WTC11 (cell line): ENCODE data around the gene ZBTB8B. TPM values are rescaled to one million over a fixed set of nuclear protein-coding genes. Genes with fewer than 3 reads are reported as not detected.

ENCODE experiments used
- CREB1 ChIP-seq: sonication (generic); formaldehyde crosslinking; IDR thresholded peaks from 2 replicates; pipeline ENCODE4 v1.8.0; 2023; ENCODE audit warnings: mild to moderate bottlenecking, missing genetic modification reagents
- ELF4 ChIP-seq: sonication (generic); formaldehyde crosslinking; IDR thresholded peaks from 2 replicates; pipeline ENCODE4 v1.8.1; 2022; ENCODE audit warnings: low read depth, mild to moderate bottlenecking, moderate library complexity, missing genetic modification reagents
- ETV6 ChIP-seq: sonication (generic); formaldehyde crosslinking; IDR thresholded peaks from 2 replicates; pipeline ENCODE4 v1.8.1; 2022; ENCODE audit warnings: mild to moderate bottlenecking, missing genetic modification reagents
- JUN ChIP-seq: sonication (generic); formaldehyde crosslinking; IDR thresholded peaks from 2 replicates; pipeline ENCODE4 v1.8.0; 2023; ENCODE audit warnings: mild to moderate bottlenecking, missing genetic modification reagents
- MYBL2 ChIP-seq: sonication (generic); formaldehyde crosslinking; IDR thresholded peaks from 2 replicates; pipeline ENCODE4 v1.8.1; 2023; ENCODE audit warnings: mild to moderate bottlenecking, moderate library complexity, missing genetic modification reagents
- NFE2L1 ChIP-seq: sonication (generic); formaldehyde crosslinking; IDR thresholded peaks from 2 replicates; pipeline ENCODE4 v1.8.1; 2023; ENCODE audit warnings: missing genetic modification reagents
- NR1H2 ChIP-seq: sonication (generic); formaldehyde crosslinking; IDR thresholded peaks from 2 replicates; pipeline ENCODE4 v1.9.0; 2021; ENCODE audit warnings: mild to moderate bottlenecking, moderate library complexity, missing genetic modification reagents
- RORB ChIP-seq: fragments of 250-450 bp; sonication (Bioruptor Pico); IDR thresholded peaks from 2 replicates; pipeline ENCODE4 v1.9.0; 2021; ENCODE audit warnings: mild to moderate bottlenecking
- SMAD3 ChIP-seq: sonication (generic); formaldehyde crosslinking; IDR thresholded peaks from 2 replicates; pipeline ENCODE4 v1.8.0; 2022; ENCODE audit warnings: missing genetic modification reagents, mild to moderate bottlenecking, borderline replicate concordance
- SMAD4 ChIP-seq: sonication (generic); formaldehyde crosslinking; IDR thresholded peaks from 2 replicates; pipeline ENCODE4 v1.8.0; 2022; ENCODE audit warnings: mild to moderate bottlenecking, missing genetic modification reagents
- SP1 ChIP-seq: sonication (generic); formaldehyde crosslinking; conservative IDR thresholded peaks from 2 replicates; pipeline ENCODE4 v1.8.1; 2022; ENCODE audit warnings: missing genetic modification reagents
- TP53 ChIP-seq: sonication (generic); formaldehyde crosslinking; IDR thresholded peaks from 2 replicates; pipeline ENCODE4 v1.8.1; 2023; ENCODE audit warnings: mild to moderate bottlenecking, missing genetic modification reagents
- ZNF317 ChIP-seq: sonication (generic); formaldehyde crosslinking; IDR thresholded peaks from 2 replicates; pipeline ENCODE4 v1.8.1; 2023; ENCODE audit warnings: low read depth, mild to moderate bottlenecking, moderate library complexity, missing genetic modification reagents, borderline replicate concordance
- ZNF423 ChIP-seq: fragments of 250-450 bp; sonication (Bioruptor Pico); IDR thresholded peaks from 2 replicates; pipeline ENCODE4 v2.1.2; 2022; ENCODE audit warnings: mild to moderate bottlenecking, moderate library complexity
- total RNA-seq: library from RNA; stranded (reverse); gene quantifications from 3 replicates; pipeline ENCODE4 v1.2.3, GENCODE V29; 2021
- TF ChIP-seq, protein P1 (sequence below): sonication (generic); formaldehyde crosslinking; IDR thresholded peaks from 2 replicates; pipeline ENCODE4 v1.8.1; 2023; ENCODE audit warnings: mild to moderate bottlenecking, missing genetic modification reagents
- TF ChIP-seq, protein P2 (sequence below): fragments of 250-450 bp; sonication (Bioruptor Pico); IDR thresholded peaks from 2 replicates; pipeline ENCODE4 v1.9.0; 2021; ENCODE audit warnings: moderate library complexity, mild to moderate bottlenecking, inconsistent platforms, borderline replicate concordance
- TF ChIP-seq, protein P3 (sequence below): sonication (generic); formaldehyde crosslinking; IDR thresholded peaks from 2 replicates; pipeline ENCODE4 v1.8.1; 2023; ENCODE audit warnings: mild to moderate bottlenecking, moderate library complexity, missing genetic modification reagents
- TF ChIP-seq, protein P4 (sequence below): fragments of 250-450 bp; sonication (Bioruptor Pico); IDR thresholded peaks from 2 replicates; pipeline ENCODE4 v1.9.0; 2021; ENCODE audit warnings: mild to moderate bottlenecking
- TF ChIP-seq, protein P5 (sequence below): sonication (generic); formaldehyde crosslinking; IDR thresholded peaks from 2 replicates; pipeline ENCODE4 v1.8.1; 2023; ENCODE audit warnings: mild to moderate bottlenecking, missing genetic modification reagents, moderate library complexity
- TF ChIP-seq, protein P6 (sequence below): sonication (generic); formaldehyde crosslinking; IDR thresholded peaks from 2 replicates; pipeline ENCODE4 v1.8.1; 2022; ENCODE audit warnings: missing genetic modification reagents, borderline replicate concordance

ZBTB8B gene
- total RNA-seq, 1 experiment from 2014 or later, result 2.7 TPM

DNA sequence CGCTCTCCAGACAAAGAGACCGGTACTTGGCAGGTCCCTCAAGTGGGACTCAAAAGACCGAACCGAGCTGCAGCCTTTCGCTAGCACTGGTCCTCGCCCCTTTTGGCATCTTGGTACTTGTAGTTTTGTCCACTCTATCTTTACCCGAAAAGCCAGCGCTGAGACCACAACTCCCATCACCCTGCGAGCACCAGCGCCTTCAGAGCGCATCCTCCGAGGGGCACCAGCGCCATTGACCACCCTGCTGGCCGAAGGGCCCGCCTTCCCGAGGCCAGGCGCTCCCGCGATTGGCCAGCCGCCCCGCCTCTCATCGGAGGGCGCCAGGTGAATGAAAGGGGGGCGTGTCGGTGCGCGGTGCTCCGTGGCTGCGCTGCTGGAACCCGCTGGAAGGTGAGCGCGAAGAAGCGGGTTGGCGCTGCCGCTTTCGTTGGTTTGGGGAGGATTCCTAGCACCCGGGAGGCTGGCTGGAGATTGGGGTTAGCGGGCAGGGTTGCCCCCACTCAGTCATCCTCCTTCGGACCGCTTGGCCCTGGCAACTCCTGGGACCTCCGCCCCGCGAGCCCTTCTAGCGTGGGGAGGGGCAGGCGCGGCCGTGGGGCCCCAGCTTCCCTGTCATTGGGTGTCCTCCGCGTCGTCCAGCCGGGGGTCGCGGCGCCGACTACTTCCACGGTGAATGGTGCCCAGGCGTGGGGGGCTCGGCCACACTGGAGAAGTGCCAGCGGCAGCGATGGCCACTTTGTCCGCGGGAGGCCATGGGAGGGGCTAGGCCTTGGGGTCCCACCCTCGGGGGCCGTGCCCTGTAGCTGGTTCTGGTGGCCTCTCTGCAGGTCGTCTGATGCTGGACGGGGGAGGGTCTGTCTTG lies at the start of gene ZBTB8B (continued):
- TF ChIP-seq, protein P1, sequence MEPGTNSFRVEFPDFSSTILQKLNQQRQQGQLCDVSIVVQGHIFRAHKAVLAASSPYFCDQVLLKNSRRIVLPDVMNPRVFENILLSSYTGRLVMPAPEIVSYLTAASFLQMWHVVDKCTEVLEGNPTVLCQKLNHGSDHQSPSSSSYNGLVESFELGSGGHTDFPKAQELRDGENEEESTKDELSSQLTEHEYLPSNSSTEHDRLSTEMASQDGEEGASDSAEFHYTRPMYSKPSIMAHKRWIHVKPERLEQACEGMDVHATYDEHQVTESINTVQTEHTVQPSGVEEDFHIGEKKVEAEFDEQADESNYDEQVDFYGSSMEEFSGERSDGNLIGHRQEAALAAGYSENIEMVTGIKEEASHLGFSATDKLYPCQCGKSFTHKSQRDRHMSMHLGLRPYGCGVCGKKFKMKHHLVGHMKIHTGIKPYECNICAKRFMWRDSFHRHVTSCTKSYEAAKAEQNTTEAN (CRISPR knock-in tag), result no peak
- no peak; the same call in 1 of the 2 replicates for TF ChIP-seq ZNF423
- no peak for TF ChIP-seq SMAD4 (CRISPR knock-in tag)
- TF ChIP-seq NFE2L1 (CRISPR knock-in tag), result no peak
- no peak for TF ChIP-seq CREB1 (CRISPR knock-in tag)
- TF ChIP-seq ZNF317 (CRISPR knock-in tag), result no peak
- TF ChIP-seq ELF4 (CRISPR knock-in tag), result no peak
- TF ChIP-seq, protein P2, sequence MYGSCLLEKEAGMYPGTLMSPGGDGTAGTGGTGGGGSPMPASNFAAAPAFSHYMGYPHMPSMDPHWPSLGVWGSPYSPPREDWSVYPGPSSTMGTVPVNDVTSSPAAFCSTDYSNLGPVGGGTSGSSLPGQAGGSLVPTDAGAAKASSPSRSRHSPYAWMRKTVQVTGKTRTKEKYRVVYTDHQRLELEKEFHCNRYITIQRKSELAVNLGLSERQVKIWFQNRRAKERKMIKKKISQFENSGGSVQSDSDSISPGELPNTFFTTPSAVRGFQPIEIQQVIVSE (CRISPR knock-in tag), result no peak
- TF ChIP-seq, protein P3, sequence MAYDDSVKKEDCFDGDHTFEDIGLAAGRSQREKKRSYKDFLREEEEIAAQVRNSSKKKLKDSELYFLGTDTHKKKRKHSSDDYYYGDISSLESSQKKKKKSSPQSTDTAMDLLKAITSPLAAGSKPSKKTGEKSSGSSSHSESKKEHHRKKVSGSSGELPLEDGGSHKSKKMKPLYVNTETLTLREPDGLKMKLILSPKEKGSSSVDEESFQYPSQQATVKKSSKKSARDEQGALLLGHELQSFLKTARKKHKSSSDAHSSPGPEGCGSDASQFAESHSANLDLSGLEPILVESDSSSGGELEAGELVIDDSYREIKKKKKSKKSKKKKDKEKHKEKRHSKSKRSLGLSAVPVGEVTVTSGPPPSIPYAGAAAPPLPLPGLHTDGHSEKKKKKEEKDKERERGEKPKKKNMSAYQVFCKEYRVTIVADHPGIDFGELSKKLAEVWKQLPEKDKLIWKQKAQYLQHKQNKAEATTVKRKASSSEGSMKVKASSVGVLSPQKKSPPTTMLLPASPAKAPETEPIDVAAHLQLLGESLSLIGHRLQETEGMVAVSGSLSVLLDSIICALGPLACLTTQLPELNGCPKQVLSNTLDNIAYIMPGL (CRISPR knock-in tag), result 0 out of 2 replicates have a peak, but pooled peaks have one; percentile 34
- TF ChIP-seq TP53 (CRISPR knock-in tag), result peak; percentile 29; the same call in 1 of the 2 replicates
- no peak for TF ChIP-seq ETV6 (CRISPR knock-in tag)
- TF ChIP-seq SMAD3 (CRISPR knock-in tag), result no peak
- TF ChIP-seq, protein P4, sequence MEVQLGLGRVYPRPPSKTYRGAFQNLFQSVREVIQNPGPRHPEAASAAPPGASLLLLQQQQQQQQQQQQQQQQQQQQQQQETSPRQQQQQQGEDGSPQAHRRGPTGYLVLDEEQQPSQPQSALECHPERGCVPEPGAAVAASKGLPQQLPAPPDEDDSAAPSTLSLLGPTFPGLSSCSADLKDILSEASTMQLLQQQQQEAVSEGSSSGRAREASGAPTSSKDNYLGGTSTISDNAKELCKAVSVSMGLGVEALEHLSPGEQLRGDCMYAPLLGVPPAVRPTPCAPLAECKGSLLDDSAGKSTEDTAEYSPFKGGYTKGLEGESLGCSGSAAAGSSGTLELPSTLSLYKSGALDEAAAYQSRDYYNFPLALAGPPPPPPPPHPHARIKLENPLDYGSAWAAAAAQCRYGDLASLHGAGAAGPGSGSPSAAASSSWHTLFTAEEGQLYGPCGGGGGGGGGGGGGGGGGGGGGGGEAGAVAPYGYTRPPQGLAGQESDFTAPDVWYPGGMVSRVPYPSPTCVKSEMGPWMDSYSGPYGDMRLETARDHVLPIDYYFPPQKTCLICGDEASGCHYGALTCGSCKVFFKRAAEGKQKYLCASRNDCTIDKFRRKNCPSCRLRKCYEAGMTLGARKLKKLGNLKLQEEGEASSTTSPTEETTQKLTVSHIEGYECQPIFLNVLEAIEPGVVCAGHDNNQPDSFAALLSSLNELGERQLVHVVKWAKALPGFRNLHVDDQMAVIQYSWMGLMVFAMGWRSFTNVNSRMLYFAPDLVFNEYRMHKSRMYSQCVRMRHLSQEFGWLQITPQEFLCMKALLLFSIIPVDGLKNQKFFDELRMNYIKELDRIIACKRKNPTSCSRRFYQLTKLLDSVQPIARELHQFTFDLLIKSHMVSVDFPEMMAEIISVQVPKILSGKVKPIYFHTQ (CRISPR knock-in tag), result no peak
- TF ChIP-seq, protein P5, sequence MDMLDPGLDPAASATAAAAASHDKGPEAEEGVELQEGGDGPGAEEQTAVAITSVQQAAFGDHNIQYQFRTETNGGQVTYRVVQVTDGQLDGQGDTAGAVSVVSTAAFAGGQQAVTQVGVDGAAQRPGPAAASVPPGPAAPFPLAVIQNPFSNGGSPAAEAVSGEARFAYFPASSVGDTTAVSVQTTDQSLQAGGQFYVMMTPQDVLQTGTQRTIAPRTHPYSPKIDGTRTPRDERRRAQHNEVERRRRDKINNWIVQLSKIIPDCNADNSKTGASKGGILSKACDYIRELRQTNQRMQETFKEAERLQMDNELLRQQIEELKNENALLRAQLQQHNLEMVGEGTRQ (CRISPR knock-in tag), result no peak
- TF ChIP-seq SP1 (CRISPR knock-in tag), result peak; percentile 93
- no peak for TF ChIP-seq RORB (CRISPR knock-in tag)
- TF ChIP-seq MYBL2 (CRISPR knock-in tag), result no peak
- TF ChIP-seq JUN (CRISPR knock-in tag), result no peak
- no peak for TF ChIP-seq NR1H2 (CRISPR knock-in tag)
- TF ChIP-seq, protein P6, sequence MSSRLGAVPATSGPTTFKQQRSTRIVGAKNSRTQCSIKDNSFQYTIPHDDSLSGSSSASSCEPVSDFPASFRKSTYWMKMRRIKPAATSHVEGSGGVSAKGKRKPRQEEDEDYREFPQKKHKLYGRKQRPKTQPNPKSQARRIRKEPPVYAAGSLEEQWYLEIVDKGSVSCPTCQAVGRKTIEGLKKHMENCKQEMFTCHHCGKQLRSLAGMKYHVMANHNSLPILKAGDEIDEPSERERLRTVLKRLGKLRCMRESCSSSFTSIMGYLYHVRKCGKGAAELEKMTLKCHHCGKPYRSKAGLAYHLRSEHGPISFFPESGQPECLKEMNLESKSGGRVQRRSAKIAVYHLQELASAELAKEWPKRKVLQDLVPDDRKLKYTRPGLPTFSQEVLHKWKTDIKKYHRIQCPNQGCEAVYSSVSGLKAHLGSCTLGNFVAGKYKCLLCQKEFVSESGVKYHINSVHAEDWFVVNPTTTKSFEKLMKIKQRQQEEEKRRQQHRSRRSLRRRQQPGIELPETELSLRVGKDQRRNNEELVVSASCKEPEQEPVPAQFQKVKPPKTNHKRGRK, result no peak
